ENCODE data around the gene PLCB2. TPM values are rescaled to one million over a fixed set of nuclear protein-coding genes. Genes with fewer than 3 reads are reported as not detected.
A peak's percentile ranks its signal among the peaks of the same experiment; 100 is the strongest.

The PLCB2 gene
- total and polyA plus RNA-seq, 4 experiments from 2014 or later: 22.6 to 219 (median 124) TPM

GRCh38 chr15:40287505-40287904, 20.2 kb downstream of the PLCB2 start:
- Mint-ChIP-seq H3K27ac (peak overlapping the region in 1 of 7 donors; percentile 66), H3K36me3 (peaks cover 10 to 32% of the 10 kb centered on the region in 2 donors), H3K4me1 (peaks cover 0 to 5% (median 0%) of the 10 kb centered on the region in 4 donors), H3K27me3 (no peaks in the 10 kb centered on the region), H3K4me3 (no peak overlapping the region), H3K9me3 (peaks cover 0 to 2% (median 0%) of the 10 kb centered on the region in 8 donors)
- Histone ChIP-seq H3K27ac (ENCODE audit: low read depth, low read length) (no peak overlapping the region), H3K27me3 (ENCODE audit: insufficient read depth, low read length) (no peaks in the 10 kb centered on the region), H3K4me3 (ENCODE audit: low read length in 2 of 2) (no peak overlapping the region), H3K36me3 (ENCODE audit: insufficient read depth, low read length) (peaks cover 17% of the 10 kb centered on the region), H3K4me1 (ENCODE audit: insufficient read depth, low read length) (peaks cover 8% of the 10 kb centered on the region), H3K9me3 (ENCODE audit: control insufficient read depth in 1 of 2, low read length in 2 of 2) (no peaks in the 10 kb centered on the region)
- intact Hi-C loops (cut with micrococcal nuclease): no loop called here
- no peak for DNase-seq
- ChIA-PET POLR2A (ENCODE audit: partially characterized antibody) (interaction anchor here (1.0 to 1.6 kb wide), 3 partner anchors 9 to 22 kb away, joined by 3 to 7 read pairs (median 4); partner anchors contain the start of gene PLCB2), CTCF (ENCODE audit: partially characterized antibody) (interaction anchor here (0.7 to 7.1 kb wide), 5 partner anchors 9 to 50 kb away, joined by 3 to 57 read pairs (median 6); partner anchors contain the start of gene PLCB2)

DNA sequence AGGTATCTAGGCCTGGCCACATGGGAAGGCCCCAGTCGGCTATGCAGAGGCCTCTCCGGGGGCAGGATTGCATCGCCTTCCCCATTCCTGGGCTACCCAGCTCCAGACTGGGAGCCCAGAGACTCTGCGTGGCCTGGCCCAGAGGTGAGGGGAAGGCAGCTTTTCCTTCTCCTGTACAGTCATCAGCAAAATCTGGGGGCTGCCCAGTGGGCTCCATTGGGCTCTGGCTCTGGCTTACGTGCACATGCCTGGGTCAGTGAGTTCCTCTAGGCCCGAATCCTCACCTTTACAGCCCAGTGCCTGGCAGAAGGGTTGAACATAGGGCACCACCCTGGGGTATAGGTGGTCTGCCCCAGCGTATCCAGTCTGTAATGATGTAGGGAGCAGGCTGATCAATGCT, 20.9 kb downstream of the PLCB2 start:
- CTCF ChIA-PET (ENCODE audit: partially characterized antibody): interaction anchor here (1.6 to 7.1 kb wide), 3 partner anchors 23 to 51 kb away, joined by 7 to 57 read pairs (median 39); partner anchors contain the start of gene PLCB2
- H3K27ac ChIP-seq (ENCODE audit: low read depth, low read length): no peak overlapping the region
- no peaks in the 10 kb centered on the region for H3K9me3 ChIP-seq (ENCODE audit: control insufficient read depth in 1 of 2, low read length in 2 of 2)
- POLR2A ChIA-PET (ENCODE audit: partially characterized antibody): interaction anchor here (1.0 to 1.6 kb wide), 3 partner anchors 10 to 22 kb away, joined by 3 to 7 read pairs (median 4); partner anchors contain the start of gene PLCB2
- peaks cover 0 to 5% (median 0%) of the 10 kb centered on the region in 4 donors for H3K4me1 Mint-ChIP-seq
- H3K4me3 ChIP-seq (ENCODE audit: low read length in 2 of 2): no peak overlapping the region
- no peaks in the 10 kb centered on the region for H3K27me3 ChIP-seq (ENCODE audit: insufficient read depth, low read length)
- H3K9me3 Mint-ChIP-seq: peaks cover 0 to 2% (median 0%) of the 10 kb centered on the region in 8 donors
- H3K36me3 ChIP-seq (ENCODE audit: insufficient read depth, low read length): peaks cover 10% of the 10 kb centered on the region
- H3K36me3 Mint-ChIP-seq: peaks cover 10 to 25% of the 10 kb centered on the region in 2 donors
- DNase-seq: no peak
- H3K27ac Mint-ChIP-seq: no peak overlapping the region
- no peak overlapping the region for H3K4me3 Mint-ChIP-seq
- intact Hi-C loops (cut with micrococcal nuclease): no loop called here
- H3K27me3 Mint-ChIP-seq: no peaks in the 10 kb centered on the region
- peaks cover 8% of the 10 kb centered on the region for H3K4me1 ChIP-seq (ENCODE audit: insufficient read depth, low read length)

GRCh38 chr15:40286061-40286532, 21.6 kb downstream of the PLCB2 start:
- ChIA-PET POLR2A (ENCODE audit: partially characterized antibody) (interaction anchor here (5.3 kb wide), 1 partner anchor 22 kb away, joined by 67 read pairs; the partner anchor contains the start of gene PLCB2), CTCF (ENCODE audit: partially characterized antibody) (interaction anchor here (1.0 to 5.2 kb wide), 5 partner anchors 12 to 126 kb away, joined by 3 to 94 read pairs (median 11); partner anchors contain the start of gene PLCB2)
- Histone ChIP-seq H3K27ac (ENCODE audit: low read depth, low read length) (no peak overlapping the region), H3K4me3 (ENCODE audit: low read length in 2 of 2) (no peak overlapping the region), H3K27me3 (ENCODE audit: insufficient read depth, low read length) (peaks cover under 1% of the 10 kb centered on the region), H3K36me3 (ENCODE audit: insufficient read depth, low read length) (peaks cover 9% of the 10 kb centered on the region), H3K4me1 (ENCODE audit: insufficient read depth, low read length) (peaks cover 8% of the 10 kb centered on the region), H3K9me3 (ENCODE audit: control insufficient read depth in 1 of 2, low read length in 2 of 2) (no peaks in the 10 kb centered on the region)
- peaks cover 1 to 2% of the 10 kb centered on the region in 2 donors for H3K27me3 Mint-ChIP-seq
- peaks cover 0 to 6% (median 0%) of the 10 kb centered on the region in 4 donors for H3K4me1 Mint-ChIP-seq
- no peak overlapping the region for H3K27ac Mint-ChIP-seq
- H3K4me3 Mint-ChIP-seq: no peak overlapping the region
- peaks cover 0 to 2% (median 0%) of the 10 kb centered on the region in 8 donors for H3K9me3 Mint-ChIP-seq
- DNase-seq: no peak
- intact Hi-C loops (cut with micrococcal nuclease): no loop called here
- H3K36me3 Mint-ChIP-seq: peaks cover 10 to 25% of the 10 kb centered on the region in 2 donors

- peaks cover 4% of the 10 kb centered on the region in 2 donors for H3K27me3 Mint-ChIP-seq
- H3K36me3 Mint-ChIP-seq: peaks cover 10 to 25% of the 10 kb centered on the region in 2 donors
- intact Hi-C loops (cut with micrococcal nuclease): no loop called here
- peak overlapping the region in 2 of 7 donors; percentile 21 to 42 for H3K27ac Mint-ChIP-seq
- CTCF ChIA-PET (ENCODE audit: partially characterized antibody): interaction anchor here (1.0 to 5.2 kb wide), 5 partner anchors 11 to 125 kb away, joined by 3 to 94 read pairs (median 11); partner anchors contain the start of gene PLCB2
- H3K4me3 Mint-ChIP-seq: peak overlapping the region in 1 of 8 donors; percentile 49
- peaks cover 6% of the 10 kb centered on the region for H3K27me3 ChIP-seq (ENCODE audit: insufficient read depth, low read length)
- POLR2A ChIA-PET (ENCODE audit: partially characterized antibody): interaction anchor here (5.3 kb wide), 1 partner anchor 22 kb away, joined by 67 read pairs; the partner anchor contains the start of gene PLCB2
- peaks cover 0 to 2% (median 0%) of the 10 kb centered on the region in 8 donors for H3K9me3 Mint-ChIP-seq
- no peaks in the 10 kb centered on the region for H3K9me3 ChIP-seq (ENCODE audit: control insufficient read depth in 1 of 2, low read length in 2 of 2)
- no peak overlapping the region for H3K4me3 ChIP-seq (ENCODE audit: low read length in 2 of 2)
- no peak overlapping the region for H3K27ac ChIP-seq (ENCODE audit: low read depth, low read length)
- peaks cover 8% of the 10 kb centered on the region for H3K4me1 ChIP-seq (ENCODE audit: insufficient read depth, low read length)
- H3K4me1 Mint-ChIP-seq: peaks cover 0 to 9% (median 0%) of the 10 kb centered on the region in 4 donors
- no peak for DNase-seq
- peaks cover 9% of the 10 kb centered on the region for H3K36me3 ChIP-seq (ENCODE audit: insufficient read depth, low read length)
These were observed 22.2 kb downstream of the PLCB2 start for GRCh38 chr15:40285554-40286011.

DNA sequence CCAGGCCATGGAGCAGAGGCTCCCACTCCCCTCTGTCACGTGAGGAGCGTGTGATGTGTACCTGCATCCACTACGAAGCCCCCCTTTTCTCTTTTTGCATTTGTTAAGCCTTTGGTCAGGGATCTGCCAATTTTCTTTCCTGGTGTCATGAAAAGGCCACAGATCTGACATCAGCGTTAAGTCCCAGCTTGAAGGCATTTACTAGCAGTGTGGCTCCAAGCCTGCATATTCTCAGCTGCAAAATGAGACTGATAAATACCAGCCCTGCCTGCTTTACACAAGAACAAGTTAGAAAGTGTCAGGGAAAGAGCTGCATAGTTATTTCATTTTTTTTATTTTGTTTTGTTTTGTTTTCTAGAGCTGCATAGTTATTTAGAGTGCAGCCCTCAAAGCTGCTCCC, 22.6 kb downstream of the PLCB2 start:
- Histone ChIP-seq H3K27me3 (ENCODE audit: insufficient read depth, low read length) (peaks cover 6% of the 10 kb centered on the region), H3K9me3 (ENCODE audit: control insufficient read depth in 1 of 2, low read length in 2 of 2) (no peaks in the 10 kb centered on the region), H3K4me3 (ENCODE audit: low read length in 2 of 2) (no peak overlapping the region), H3K27ac (ENCODE audit: low read depth, low read length) (no peak overlapping the region), H3K4me1 (ENCODE audit: insufficient read depth, low read length) (peaks cover 8% of the 10 kb centered on the region), H3K36me3 (ENCODE audit: insufficient read depth, low read length) (peaks cover 6% of the 10 kb centered on the region)
- H3K27me3 Mint-ChIP-seq: peaks cover 8% of the 10 kb centered on the region in 2 donors
- intact Hi-C loops (cut with micrococcal nuclease): no loop called here
- H3K4me3 Mint-ChIP-seq: peak overlapping the region in 2 of 8 donors; percentile 9 to 20
- POLR2A ChIA-PET (ENCODE audit: partially characterized antibody): interaction anchor here (5.3 kb wide), 1 partner anchor 23 kb away, joined by 67 read pairs; the partner anchor contains the start of gene PLCB2
- H3K36me3 Mint-ChIP-seq: peaks cover 7 to 20% of the 10 kb centered on the region in 2 donors
- H3K9me3 Mint-ChIP-seq: peaks cover 0 to 2% (median 0%) of the 10 kb centered on the region in 8 donors
- no peak for DNase-seq
- CTCF ChIA-PET (ENCODE audit: partially characterized antibody): interaction anchor here (1.0 to 5.2 kb wide), 5 partner anchors 11 to 125 kb away, joined by 3 to 94 read pairs (median 11); partner anchors contain the start of gene PLCB2
- peaks cover 0 to 9% (median 0%) of the 10 kb centered on the region in 4 donors for H3K4me1 Mint-ChIP-seq
- no peak overlapping the region for H3K27ac Mint-ChIP-seq

DNA sequence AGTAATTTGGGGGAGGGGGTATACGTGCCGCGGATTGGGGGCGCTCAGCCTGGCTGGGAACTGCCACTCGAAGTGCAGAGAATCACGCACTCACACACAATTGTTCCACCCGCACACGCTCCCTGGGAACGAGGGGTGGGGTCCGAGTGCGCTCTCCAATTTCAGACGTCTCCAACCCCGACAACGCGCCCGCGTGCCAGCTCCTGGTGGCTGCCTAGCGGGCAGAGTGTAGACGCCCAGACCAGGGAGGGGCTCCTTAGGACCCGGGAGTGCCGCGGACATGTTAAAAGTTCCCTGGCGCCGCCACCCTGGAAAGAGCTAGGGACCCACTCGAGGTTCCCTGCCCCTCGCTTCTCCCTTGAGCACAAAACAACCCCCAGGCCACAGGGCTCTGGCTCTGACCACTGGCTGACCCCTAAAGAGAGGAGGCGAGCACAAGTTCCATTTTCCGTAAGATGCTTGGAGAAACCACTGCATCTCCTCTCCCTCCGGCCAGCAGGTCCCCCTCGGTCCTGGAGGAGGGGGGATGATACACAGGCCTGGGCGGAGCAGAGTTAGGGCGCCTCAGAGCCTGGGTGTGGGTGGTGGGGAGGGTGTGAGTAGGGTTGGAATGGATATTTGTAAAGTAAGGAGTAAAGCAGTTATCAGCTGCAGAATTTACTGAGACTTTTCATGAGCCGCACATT, 24.0 kb downstream of the PLCB2 start:
- intact Hi-C loops (cut with micrococcal nuclease): loop anchor here (1.0 to 5.0 kb wide), 2 partner anchors 24 to 39 kb away; partner anchors contain the start of genes INAFM2 and PLCB2
- Mint-ChIP-seq H3K4me3 (peak overlapping the region in 5 of 8 donors; percentile 20 to 57 (median 21)), H3K27ac (no peak overlapping the region), H3K4me1 (peaks cover 2 to 9% (median 4%) of the 10 kb centered on the region in 4 donors), H3K36me3 (peaks cover 0 to 10% of the 10 kb centered on the region in 2 donors), H3K9me3 (peaks cover 0 to 2% (median 0%) of the 10 kb centered on the region in 8 donors), H3K27me3 (peaks cover 11 to 14% of the 10 kb centered on the region in 2 donors)
- Histone ChIP-seq H3K36me3 (ENCODE audit: insufficient read depth, low read length) (no peaks in the 10 kb centered on the region), H3K27me3 (ENCODE audit: insufficient read depth, low read length) (peaks cover 6% of the 10 kb centered on the region), H3K4me1 (ENCODE audit: insufficient read depth, low read length) (peaks cover 13% of the 10 kb centered on the region), H3K9me3 (ENCODE audit: control insufficient read depth in 1 of 2, low read length in 2 of 2) (no peaks in the 10 kb centered on the region), H3K27ac (ENCODE audit: low read depth, low read length) (no peak overlapping the region), H3K4me3 (ENCODE audit: low read length in 2 of 2) (no peak overlapping the region)
- ChIA-PET POLR2A (ENCODE audit: partially characterized antibody) (interaction anchor here (1.1 to 5.3 kb wide), 4 partner anchors 9 to 29 kb away, joined by 3 to 67 read pairs (median 4); partner anchors contain the start of gene PLCB2), CTCF (ENCODE audit: partially characterized antibody) (interaction anchor here (0.8 to 5.2 kb wide), 7 partner anchors 9 to 142 kb away, joined by 3 to 94 read pairs (median 4); partner anchors contain the start of gene PLCB2)
- DNase-seq: no peak

All from CD4-positive, alpha-beta memory T cell (primary cell).